ENCODE measurements around the gene GCN1.
"Not testable (repeated sequence)": the region's sequence is repeated elsewhere in the genome, so short reads cannot be mapped to it uniquely, and the experiment has no call there.

The GCN1 gene

DNA sequence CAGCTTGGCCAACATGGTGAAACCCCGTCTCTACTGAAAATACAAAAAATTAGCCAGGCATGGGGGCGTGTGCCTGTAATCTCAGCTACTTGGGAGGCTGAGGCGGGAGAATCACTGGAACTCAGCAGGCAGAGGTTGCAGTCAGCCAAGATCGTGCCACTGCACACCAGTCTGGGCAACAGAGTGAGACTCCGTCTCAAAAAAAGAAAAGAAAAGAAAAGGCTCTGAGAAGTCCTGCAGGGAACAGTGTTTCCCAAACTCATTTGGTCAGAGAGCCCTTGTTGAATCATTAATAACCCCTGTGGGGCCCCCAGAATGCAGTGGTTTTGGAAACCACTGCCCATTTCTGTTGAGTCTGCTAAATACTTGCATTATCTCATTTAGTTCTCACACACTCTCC, 18.7 kb upstream of the GCN1 start:
- not testable (repeated sequence) for DNase-seq (ENCODE audit: low spot score)

DNA sequence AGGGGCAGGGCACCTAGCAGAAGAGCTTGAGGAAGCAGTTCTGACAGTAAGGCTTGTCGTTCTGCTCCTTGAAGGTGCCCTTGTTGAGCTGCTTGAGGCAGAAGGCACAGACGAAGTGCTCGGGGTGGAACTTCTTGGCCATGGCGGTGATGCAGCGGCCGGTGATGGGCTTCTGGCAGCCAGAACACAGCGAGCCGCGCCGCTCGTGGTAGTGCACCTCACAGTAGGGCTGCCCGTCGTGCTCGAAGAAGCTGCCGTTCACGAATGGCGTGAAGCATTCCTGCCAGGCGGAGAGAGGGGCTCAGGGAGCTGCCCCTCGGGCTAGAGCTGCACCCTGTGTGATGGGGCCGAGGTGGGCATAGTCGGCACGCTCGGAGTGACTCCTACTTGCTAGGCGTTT, 17.8 kb upstream of the GCN1 start:
- DNase-seq (ENCODE audit: low spot score), result no peak

- DNase-seq (ENCODE audit: low spot score), result no peak
Observed at GRCh38 chr12:120211904-120212283, 17.4 kb upstream of the GCN1 start.

DNA sequence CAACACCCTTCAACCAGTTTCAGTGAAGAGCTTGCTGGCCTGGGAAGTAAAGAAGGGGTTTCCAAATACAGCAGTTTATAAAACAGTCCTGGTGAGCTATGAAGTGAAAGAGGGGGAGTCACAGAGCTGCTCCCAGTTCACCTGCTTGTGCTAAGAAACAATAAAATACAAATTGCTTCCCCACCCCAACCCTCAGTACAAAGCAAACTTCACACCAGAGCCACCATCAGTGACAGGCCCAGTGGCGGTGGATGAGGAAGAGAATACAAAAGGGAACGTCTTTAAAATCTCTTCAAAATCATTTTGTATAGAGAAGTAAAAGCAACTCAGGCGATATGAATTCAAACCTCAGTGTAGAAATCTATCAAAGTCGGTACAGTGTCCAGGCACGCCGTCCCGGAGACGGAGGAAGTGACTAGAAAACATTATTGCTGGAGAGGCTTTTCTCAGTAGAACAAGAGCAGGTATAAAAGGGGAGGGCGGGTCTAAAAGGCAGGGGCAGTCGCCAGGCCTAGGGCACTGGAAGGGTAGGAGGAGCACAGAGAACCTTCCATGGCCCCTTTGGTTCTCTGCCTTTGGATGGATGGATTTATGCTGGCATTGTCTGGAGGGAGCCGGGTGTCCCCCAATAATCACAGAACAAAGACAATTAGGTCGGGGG, 16.9 kb upstream of the GCN1 start:
- DNase-seq (ENCODE audit: low spot score), result no peak

DNA sequence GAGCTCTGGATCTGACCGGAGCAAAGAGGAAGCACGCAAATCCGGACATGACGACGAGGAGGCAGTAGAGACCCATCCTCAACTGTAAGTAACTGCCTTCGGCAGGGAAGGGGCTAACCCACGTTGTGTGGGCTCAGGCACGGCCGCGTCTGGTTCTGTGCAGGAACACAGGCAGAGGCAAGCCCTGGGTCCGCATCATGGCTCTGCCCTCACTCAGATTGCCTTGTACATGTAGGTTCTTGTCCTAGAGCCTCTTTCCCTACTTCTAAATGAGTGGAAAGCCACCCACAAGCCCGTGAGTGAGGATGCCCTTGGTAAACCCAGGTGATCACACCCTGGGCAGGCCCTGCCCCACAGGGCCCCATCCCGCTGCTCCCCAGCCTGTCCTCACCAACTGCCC, 15.3 kb upstream of the GCN1 start:
- no peak for DNase-seq (ENCODE audit: low spot score)

DNA sequence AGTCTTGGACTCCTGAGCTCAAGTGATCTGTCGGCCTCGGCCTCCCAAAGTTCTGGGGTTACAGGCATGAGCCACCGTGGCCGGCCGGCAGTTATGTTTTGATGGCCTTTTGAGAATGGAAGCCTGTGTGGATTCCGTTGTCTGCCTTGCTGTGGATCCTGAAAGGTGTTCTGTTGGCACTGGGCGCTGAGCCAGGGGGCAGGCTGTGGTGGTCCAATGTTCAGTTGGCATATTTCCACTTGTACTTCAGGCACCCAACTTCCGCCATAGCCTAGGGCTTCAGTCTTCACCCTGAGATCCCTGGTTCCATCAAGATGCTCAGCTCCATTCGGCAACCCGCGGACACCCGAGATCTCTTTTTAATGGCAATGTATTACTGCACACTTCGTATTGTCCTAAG, 12.7 kb upstream of the GCN1 start:
- no peak for DNase-seq (ENCODE audit: low spot score)

- not testable (repeated sequence) for DNase-seq (ENCODE audit: low spot score)
Observed at GRCh38 chr12:120206781-120207180, 12.3 kb upstream of the GCN1 start.

DNA sequence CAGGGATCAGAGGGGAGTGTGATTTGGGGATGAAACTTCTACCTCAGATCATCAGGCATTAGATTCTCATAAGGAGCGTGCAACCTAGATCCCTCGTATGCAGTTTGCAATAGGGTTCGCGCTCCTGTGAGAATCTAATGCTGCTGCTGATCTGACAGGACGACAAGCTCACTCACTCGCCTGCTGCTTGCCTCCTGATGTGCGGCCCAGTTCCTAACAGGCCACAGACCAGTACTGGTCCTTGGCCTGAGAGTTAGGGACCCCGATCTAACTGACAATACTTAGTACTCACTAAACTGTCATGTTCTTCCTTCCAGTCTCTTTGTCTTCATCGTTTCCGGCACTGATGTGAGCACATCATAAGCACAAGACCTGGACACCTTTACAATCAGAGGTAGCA, 11.7 kb upstream of the GCN1 start:
- DNase-seq (ENCODE audit: low spot score), result no peak

- DNase-seq (ENCODE audit: low spot score), result no peak
Observed at GRCh38 chr12:120204171-120204570, 9.7 kb upstream of the GCN1 start.

DNA sequence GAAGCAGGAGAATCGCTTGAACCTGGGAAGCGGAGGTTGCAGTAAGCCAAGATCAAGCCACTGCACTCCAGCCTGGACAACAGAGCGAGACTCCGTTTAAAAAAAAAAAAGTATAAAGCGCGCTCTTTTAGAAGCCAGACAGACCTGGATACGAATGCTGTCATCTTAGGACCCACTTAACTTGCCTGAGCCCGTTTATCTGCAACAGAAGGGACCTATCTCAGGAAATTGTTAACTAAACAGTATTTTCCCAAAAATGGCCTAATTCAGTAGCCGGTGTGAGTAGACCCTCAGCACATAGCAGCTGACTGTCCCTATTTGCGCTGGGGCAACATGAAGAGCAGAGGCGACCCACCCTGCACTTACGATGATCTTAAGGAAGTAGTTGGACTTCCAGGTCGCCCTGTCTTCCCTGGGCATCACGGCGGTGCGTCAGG, 5.9 kb upstream of the GCN1 start:
- DNase-seq (ENCODE audit: low spot score), result no peak

DNA sequence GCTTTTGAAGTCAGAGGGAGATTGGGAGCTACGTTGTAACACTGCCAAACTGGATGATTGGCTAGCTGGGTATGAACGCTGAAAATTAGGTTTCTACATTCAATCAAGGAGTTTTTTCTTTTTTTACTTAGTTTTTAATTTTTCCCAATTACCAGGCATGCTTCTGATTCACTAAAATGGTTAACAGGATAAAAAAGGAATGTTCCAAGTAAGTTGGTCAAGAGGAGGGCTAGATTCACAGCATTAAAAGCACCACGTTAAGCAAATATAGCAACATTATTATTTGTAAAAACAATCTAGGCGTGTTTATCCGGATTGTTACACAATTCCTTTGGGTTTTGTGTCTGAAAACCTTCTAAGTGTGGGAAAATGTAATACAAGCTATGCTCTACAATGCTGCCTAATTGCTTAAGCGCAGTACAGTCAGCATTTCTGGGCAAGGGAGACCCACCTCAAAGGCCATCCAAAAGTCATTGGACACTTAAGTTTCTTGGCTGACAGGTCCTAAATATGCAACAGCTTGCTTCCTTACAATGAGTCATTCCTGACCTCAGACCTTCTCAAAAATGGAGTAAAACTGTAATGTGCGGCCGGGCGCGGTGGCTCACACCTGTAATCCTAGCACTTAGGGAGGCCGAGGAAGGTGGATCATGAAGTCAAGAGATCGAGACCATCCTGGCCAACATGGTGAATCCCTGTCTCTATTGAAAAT, 5.2 kb upstream of the GCN1 start:
- peak; percentile 59 for DNase-seq (ENCODE audit: low spot score)

GRCh38 chr12:120199025-120199424, 4.5 kb upstream of the GCN1 start:
- no peak for DNase-seq (ENCODE audit: low spot score)

DNA sequence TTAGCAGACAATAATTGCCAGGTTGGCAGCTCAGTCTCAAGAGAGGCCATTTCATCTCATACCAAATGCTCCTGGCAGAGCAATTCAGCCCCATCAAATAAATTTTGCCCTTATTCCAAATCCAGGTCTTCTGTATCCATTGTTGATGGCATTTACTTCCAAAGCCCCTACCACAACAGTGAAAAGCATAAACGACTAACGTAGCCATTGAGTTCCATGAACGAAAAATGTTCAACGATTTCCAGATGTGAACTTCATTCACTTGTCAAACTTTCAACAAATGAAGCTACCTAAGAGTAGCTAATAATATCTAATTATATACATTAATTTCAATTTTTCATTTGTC, 3.0 kb upstream of the GCN1 start:
- DNase-seq (ENCODE audit: low spot score), result no peak

DNA sequence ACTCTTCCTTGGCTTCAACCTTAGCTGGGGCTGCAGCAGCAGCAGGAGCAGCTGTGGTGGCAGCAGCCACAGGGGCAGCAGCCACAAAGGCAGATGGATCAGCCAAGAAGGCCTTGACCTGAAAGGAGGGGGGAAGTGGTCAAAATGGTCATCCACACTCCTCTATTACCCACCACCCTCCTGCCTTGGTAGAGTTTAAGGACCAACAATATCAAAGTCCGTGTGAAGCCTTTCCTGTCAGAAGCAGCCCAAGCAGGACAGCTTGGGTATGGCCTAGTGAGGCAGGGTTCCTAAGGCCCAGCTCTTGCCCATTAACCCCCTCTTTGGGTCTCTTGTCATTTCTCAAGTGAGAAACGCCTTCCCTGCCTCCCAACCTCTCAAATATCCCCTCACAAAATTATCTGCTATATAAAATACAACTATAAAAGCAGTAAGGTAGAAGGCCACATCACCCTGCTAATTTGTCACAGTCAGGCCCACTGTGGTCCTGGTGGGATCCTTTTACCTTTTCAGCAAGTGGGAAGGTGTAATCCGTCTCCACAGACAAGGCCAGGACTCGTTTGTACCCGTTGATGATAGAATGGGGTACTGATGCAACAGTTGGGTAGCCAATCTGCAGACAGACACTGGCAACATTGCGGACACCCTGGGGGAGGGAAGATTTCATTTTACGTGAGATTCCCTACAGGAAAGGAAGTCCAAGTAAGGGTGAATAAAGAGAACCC, 2.5 kb upstream of the GCN1 start:
- not testable (repeated sequence) for DNase-seq (ENCODE audit: low spot score)

DNA sequence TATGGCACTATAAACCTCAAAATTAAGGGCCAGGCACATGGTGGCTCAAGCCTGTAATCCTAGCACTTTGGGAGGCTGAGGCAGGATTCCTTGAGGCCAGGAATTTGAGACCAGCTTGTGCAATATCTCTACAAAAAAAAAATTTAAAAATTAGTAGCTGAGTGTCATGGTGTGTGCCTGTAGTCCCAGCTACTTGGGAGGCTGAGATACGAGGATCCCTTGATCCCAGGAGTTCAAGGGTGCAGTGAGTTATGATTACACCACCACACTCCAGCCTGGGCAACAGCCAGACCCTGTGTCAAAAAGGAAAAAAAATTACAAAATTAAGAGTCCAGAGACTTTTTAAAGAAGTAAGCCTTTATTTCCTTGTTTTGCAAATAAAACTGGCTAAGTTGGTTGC, 1.8 kb upstream of the GCN1 start:
- DNase-seq (ENCODE audit: low spot score), result no peak

GRCh38 chr12:120194226-120194533, 335 bp downstream of the GCN1 start:
- DNase-seq (ENCODE audit: low spot score), result no peak

GRCh38 chr12:120193286-120193685, 1.2 kb downstream of the GCN1 start:
- not testable (repeated sequence) for DNase-seq (ENCODE audit: low spot score)

DNA sequence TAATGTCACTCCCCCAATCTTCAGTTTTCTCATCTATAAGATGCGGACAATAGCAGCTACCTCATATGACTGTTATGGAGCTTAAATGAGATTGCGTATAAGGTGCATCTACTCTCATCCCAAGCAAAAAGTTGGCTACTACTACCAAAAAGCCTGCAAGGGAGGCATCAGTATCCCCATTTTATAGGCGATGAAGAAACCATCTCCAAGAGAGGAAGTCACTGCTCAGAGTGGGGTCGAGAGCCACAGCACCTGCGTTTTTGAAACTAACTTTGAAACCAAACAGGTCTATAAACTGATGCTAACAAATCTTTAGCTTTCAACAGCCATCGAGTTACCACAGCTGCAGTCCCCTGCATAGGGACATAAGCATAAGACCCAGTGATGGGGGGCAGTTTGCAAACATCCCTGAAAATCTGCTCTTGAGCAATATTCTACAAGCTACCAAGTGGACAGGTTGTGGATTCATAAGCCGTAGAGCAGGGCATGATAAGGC, 3.5 kb downstream of the GCN1 start:
- no peak for DNase-seq (ENCODE audit: low spot score)

DNA sequence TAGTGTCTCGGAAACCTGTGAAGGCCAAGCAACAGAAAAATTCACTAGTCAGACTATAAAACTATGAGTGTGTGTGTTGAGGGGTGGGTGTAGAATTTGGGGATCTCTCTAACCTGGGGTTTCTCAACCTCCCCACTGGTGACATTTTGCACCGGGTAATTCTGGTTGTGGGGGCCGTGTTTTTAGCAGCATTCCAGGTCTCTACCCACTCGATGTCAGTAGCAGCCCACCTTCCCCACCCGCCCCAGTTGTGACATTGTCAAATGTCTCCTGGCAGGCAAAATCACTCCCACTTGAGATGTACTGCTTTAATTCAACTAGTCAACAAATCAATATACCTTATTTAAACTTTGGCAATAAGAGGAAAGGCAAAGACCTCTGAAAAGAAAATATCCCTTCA, 4.1 kb downstream of the GCN1 start:
- DNase-seq (ENCODE audit: low spot score), result no peak

- no peak for DNase-seq (ENCODE audit: low spot score)
Observed at GRCh38 chr12:120186654-120187053, 7.9 kb downstream of the GCN1 start.

DNA sequence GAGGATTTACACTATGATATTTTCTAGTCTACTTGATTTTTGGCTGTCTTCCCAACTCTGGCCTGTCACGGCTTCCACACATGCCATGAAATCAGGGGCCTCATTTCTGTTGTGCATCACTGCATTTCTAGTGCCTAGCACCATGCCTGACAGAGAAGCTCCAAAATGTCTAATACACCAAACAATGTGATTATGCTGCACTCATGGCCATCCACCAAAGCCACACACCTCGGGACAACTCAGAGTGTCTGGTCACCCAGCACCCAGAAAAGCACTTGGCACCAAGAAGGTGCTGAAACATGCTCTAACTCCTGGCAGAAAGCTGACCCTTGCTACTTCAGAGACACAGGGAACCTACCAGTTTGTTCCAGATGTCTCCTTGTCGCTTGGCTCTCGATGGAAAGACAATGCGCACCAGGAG, 11.3 kb downstream of the GCN1 start:
- no peak for DNase-seq (ENCODE audit: low spot score)

- DNase-seq (ENCODE audit: low spot score), result no peak
Observed at GRCh38 chr12:120181991-120182631, 12.4 kb downstream of the GCN1 start.

GRCh38 chr12:120180975-120181374, 13.5 kb downstream of the GCN1 start:
- no peak for DNase-seq (ENCODE audit: low spot score)

All from hepatic stellate cell (primary cell).